GM23338 (cell line): ENCODE results near the gene KCNJ6. TPM values are rescaled to one million over a fixed set of nuclear protein-coding genes. Genes with fewer than 3 reads are reported as not detected.
A peak's percentile ranks its signal among the peaks of the same experiment; 100 is the strongest.
"Not testable (repeated sequence)": the region's sequence is repeated elsewhere in the genome, so short reads cannot be mapped to it uniquely, and the experiment has no call there.

ENCODE experiments used
- ATAC-seq: fragments of 200-7000 bp; cut with Tn5 transposase; 3 replicates; pipeline ENCODE4 v1.9.1; 2020
- DNase-seq: peaks from one replicate; pipeline ENCODE4 v3.0.0-alpha.2; 2015; ENCODE audit warnings: low spot score
- H2AFZ ChIP-seq: fragments of 200-600 bp; sonication (generic); 2 replicates; pipeline ENCODE4 v1.8.0; 2016; ENCODE audit warnings: antibody characterized with exemption, mild to moderate bottlenecking, moderate library complexity
- H3F3A ChIP-seq: fragments of 200-600 bp; sonication (generic); replicated peaks from 2 replicates; pipeline ENCODE4 v1.8.0; 2017; ENCODE audit warnings: antibody characterized with exemption, mixed run types, low read depth
- H3K27ac ChIP-seq: fragments of 200-600 bp; sonication (generic); 2 replicates; pipeline ENCODE4 v1.6.1; 2016; ENCODE audit warnings: low read depth
- H3K27me3 ChIP-seq: fragments of 200-600 bp; sonication (generic); 2 replicates; pipeline ENCODE4 v1.8.0; 2016; ENCODE audit warnings: mild to moderate bottlenecking, mixed run types, moderate library complexity; ENCODE audit not compliant: insufficient read depth
- H3K36me3 ChIP-seq: fragments of 200-600 bp; sonication (generic); 2 replicates; pipeline ENCODE4 v1.8.0; 2016; ENCODE audit warnings: mild to moderate bottlenecking; ENCODE audit not compliant: insufficient read depth
- H3K4me1 ChIP-seq: fragments of 200-600 bp; sonication (generic); 2 replicates; pipeline ENCODE4 v1.8.0; 2016; ENCODE audit warnings: mild to moderate bottlenecking, moderate library complexity; ENCODE audit not compliant: insufficient read depth
- H3K4me2 ChIP-seq: fragments of 200-600 bp; sonication (generic); 2 replicates; pipeline ENCODE4 v1.7.1; 2017; ENCODE audit warnings: mixed run types
- H3K4me3 ChIP-seq: fragments of 200-600 bp; sonication (generic); 2 replicates; pipeline ENCODE4 v1.6.1; 2016; ENCODE audit warnings: mixed run types
- H3K79me2 ChIP-seq: fragments of 200-600 bp; sonication (generic); replicated peaks from 2 replicates; pipeline ENCODE4 v1.8.0; 2017; ENCODE audit warnings: mild to moderate bottlenecking; ENCODE audit not compliant: insufficient read depth
- H3K9me2 ChIP-seq: fragments of 200-600 bp; sonication (generic); 2 replicates; pipeline ENCODE4 v1.8.0; 2017; ENCODE audit not compliant: insufficient read depth
- H4K20me1 ChIP-seq: fragments of 200-600 bp; sonication (generic); replicated peaks from 2 replicates; pipeline ENCODE4 v1.8.0; 2017; ENCODE audit warnings: mild to moderate bottlenecking; ENCODE audit not compliant: insufficient read depth
- H3K27ac Mint-ChIP-seq: 2 replicates; pipeline ENCODE4 v1.8.0; 2020; ENCODE audit warnings: inconsistent platforms, mild to moderate bottlenecking, moderate library complexity, mixed read lengths
- H3K27me3 Mint-ChIP-seq: 3 replicates; pipeline ENCODE4 v1.8.0; 2022; ENCODE audit warnings: low read depth, mild to moderate bottlenecking, moderate library complexity, mixed read lengths, inconsistent platforms; ENCODE audit not compliant: insufficient read depth, poor library complexity
- H3K36me3 Mint-ChIP-seq: 3 replicates; pipeline ENCODE4 v1.8.0; 2021; ENCODE audit warnings: low read depth, mild to moderate bottlenecking, inconsistent platforms, moderate library complexity, mixed read lengths
- H3K4me1 Mint-ChIP-seq: 3 replicates; pipeline ENCODE4 v1.8.0; 2020; ENCODE audit warnings: mild to moderate bottlenecking, inconsistent platforms, mixed read lengths
- H3K4me3 Mint-ChIP-seq: 3 replicates; pipeline ENCODE4 v1.8.0; 2021; ENCODE audit warnings: moderate library complexity, mild to moderate bottlenecking, inconsistent platforms, mixed read lengths
- H3K9me3 Mint-ChIP-seq: 3 replicates; pipeline ENCODE4 v1.8.0; 2020; ENCODE audit warnings: moderate library complexity, mild to moderate bottlenecking, inconsistent platforms, mixed read lengths
- CREB1 ChIP-seq: fragments of 250-450 bp; sonication (Bioruptor Pico); IDR thresholded peaks from 2 replicates; pipeline ENCODE4 v1.5.0; 2020; ENCODE audit warnings: low read depth, mild to moderate bottlenecking, moderate library complexity
- EZH2 ChIP-seq: fragments of 200-600 bp; sonication (generic); IDR thresholded peaks from one replicate; pipeline ENCODE4 v1.8.0; 2017; ENCODE audit warnings: antibody characterized with exemption, mild to moderate bottlenecking, low read depth; ENCODE audit not compliant: unreplicated experiment
- EZH2phosphoT487 ChIP-seq: fragments of 200-600 bp; sonication (generic); IDR thresholded peaks from one replicate; pipeline ENCODE4 v1.8.1; 2018; ENCODE audit warnings: antibody characterized with exemption; ENCODE audit not compliant: unreplicated experiment
- JUNB ChIP-seq: IDR thresholded peaks from one replicate; pipeline ENCODE4 v1.6.1; 2016; ENCODE audit warnings: antibody characterized with exemption; ENCODE audit not compliant: unreplicated experiment
- NANOG ChIP-seq: IDR thresholded peaks from 2 replicates; pipeline ENCODE4 v1.6.1; 2016; ENCODE audit warnings: antibody characterized with exemption, borderline replicate concordance
- POLR2AphosphoS5 ChIP-seq: IDR thresholded peaks from 2 replicates; pipeline ENCODE4 v1.6.1; 2016; ENCODE audit warnings: antibody characterized with exemption, low read depth
- STAT1 ChIP-seq: IDR thresholded peaks from one replicate; pipeline ENCODE4 v1.6.1; 2016; ENCODE audit warnings: antibody characterized with exemption; ENCODE audit not compliant: unreplicated experiment
- ZNF114 ChIP-seq: fragments of 250-450 bp; sonication (Bioruptor Pico); IDR thresholded peaks from 2 replicates; pipeline ENCODE4 v1.5.0; 2020; ENCODE audit warnings: mild to moderate bottlenecking, moderate library complexity
- ZNF331 ChIP-seq: fragments of 250-450 bp; sonication (Bioruptor Pico); IDR thresholded peaks from 2 replicates; pipeline ENCODE4 v1.5.0; 2020; ENCODE audit warnings: low read depth, mild to moderate bottlenecking, moderate library complexity
- polyA plus RNA-seq: library from polyadenylated mRNA; unstranded; fragments of >200 nt; fragmentation: Nextera tagmentation; extraction: Ambion mirVana; gene quantifications from 2 replicates; pipeline ENCODE4 v1.2.1, GENCODE V29; 2016
- total RNA-seq: library from RNA; depleted of rRNA; stranded (reverse); fragments of >200 nt; shearing (Covaris generic); gene quantifications from 2 replicates; pipeline ENCODE4 v1.2.3, GENCODE V29; 2014
- TF ChIP-seq, protein P1 (sequence below): IDR thresholded peaks from 2 replicates; pipeline ENCODE4 v1.6.1; 2016; ENCODE audit warnings: antibody characterized with exemption

The KCNJ6 gene
- total and polyA plus RNA-seq, 2 experiments from 2014 or later: 0.48 to 0.52 TPM

DNA sequence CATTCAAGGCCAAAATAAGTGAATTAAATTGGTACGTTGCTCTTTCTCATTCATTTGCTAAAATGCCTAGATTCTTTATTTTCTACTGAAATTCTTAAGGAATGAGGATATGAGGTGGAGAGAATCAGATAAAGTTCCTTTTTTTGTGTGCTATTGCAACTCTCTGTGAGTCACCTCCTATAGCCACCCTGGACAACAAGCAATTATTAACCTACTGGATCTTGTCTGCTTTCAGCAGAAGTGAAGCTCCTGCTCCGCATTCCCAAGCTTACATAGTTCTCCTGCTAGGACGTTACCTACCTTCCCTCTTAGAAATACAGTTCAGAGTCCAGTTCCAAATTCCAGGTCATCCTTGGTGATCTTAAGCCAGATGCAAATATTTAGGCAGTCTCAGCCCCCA, 4.8 kb upstream of the KCNJ6 start:
- ATAC-seq (no peak), DNase-seq (peak; percentile 31)
- Histone ChIP-seq H3K27me3 (no peaks in the 10 kb centered on the region), H2AFZ (no peak overlapping the region), H4K20me1 (no peaks in the 10 kb centered on the region), H3K4me3 (no peak overlapping the region), H3K4me1 (peaks cover 17% of the 10 kb centered on the region; the same call in 1 of the 2 replicates), H3K27ac (no peak overlapping the region), H3K4me2 (peak overlapping the region; percentile 45; the same call in 1 of the 2 replicates), H3K9me2 (no peaks in the 10 kb centered on the region; the same call in 1 of the 2 replicates), H3K36me3 (no peaks in the 10 kb centered on the region), H3F3A (no peaks in the 10 kb centered on the region), H3K79me2 (no peaks in the 10 kb centered on the region)
- peak overlapping the region; percentile 55; the same call in 1 of the 2 replicates for H3K27ac Mint-ChIP-seq
- TF ChIP-seq STAT1 (no peak), ZNF114 (CRISPR knock-in tag) (no peak), EZH2phosphoT487 (no peak), EZH2 (no peak), POLR2AphosphoS5 (no peak), ZNF331 (CRISPR knock-in tag) (no peak)
- H3K4me3 Mint-ChIP-seq: no peak overlapping the region
- peaks cover 2% of the 10 kb centered on the region for H3K27me3 Mint-ChIP-seq
- no peaks in the 10 kb centered on the region; the same call in 2 of the 3 replicates for H3K9me3 Mint-ChIP-seq
- H3K4me1 Mint-ChIP-seq: peaks cover 23% of the 10 kb centered on the region
- no peaks in the 10 kb centered on the region; the same call in 2 of the 3 replicates for H3K36me3 Mint-ChIP-seq

DNA sequence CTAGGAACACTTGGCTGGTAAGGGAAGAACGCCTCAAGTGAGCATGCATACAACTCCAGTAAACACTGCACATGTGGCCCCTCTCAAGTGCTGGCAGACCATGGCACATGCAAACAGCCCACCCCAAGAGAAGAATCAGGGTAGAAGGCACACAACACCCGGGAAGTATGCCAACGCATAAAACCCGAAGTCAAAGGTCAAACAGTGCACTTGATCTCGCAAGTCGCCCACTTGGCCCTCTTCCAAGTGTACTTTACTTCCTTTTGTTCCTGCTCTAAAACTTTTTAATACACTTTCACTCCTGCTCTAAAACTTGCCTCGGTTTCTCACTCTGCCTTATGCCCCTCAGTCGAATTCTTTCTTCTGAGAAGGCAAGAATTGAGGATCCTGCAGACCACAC, 4.0 kb upstream of the KCNJ6 start:
- not testable (repeated sequence) for H3K36me3 Mint-ChIP-seq

DNA sequence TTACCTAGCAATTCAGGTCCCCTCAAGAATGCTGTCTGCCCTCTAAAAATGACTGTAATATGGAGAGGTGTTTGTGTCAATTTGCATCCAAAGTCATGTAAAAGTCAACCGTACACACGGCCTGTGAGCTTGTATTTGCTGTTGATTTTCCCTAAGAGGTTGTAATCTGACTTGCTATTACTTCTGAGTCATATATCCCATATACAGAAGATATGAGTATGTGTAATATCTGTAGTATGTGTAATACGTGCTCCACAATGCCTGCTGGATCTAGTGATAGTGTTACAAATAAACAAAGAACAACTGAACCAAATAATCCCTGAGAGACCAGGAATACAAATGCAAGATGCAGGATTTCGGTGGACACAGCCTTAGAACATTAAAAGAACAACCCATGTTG, 1.4 kb upstream of the KCNJ6 start:
- Histone ChIP-seq H3K27ac (no peak overlapping the region), H3K4me2 (no peak overlapping the region), H3F3A (no peaks in the 10 kb centered on the region), H3K27me3 (peaks cover 17% of the 10 kb centered on the region), H3K4me3 (no peak overlapping the region), H3K9me2 (no peaks in the 10 kb centered on the region; the same call in 1 of the 2 replicates), H4K20me1 (0 out of 2 replicates have a peak, but pooled peaks cover 3% of the 10 kb centered on the region), H2AFZ (no peak overlapping the region), H3K4me1 (peaks cover 26% of the 10 kb centered on the region), H3K79me2 (no peaks in the 10 kb centered on the region), H3K36me3 (no peaks in the 10 kb centered on the region)
- peaks cover 36% of the 10 kb centered on the region for H3K4me1 Mint-ChIP-seq
- no peaks in the 10 kb centered on the region; the same call in 2 of the 3 replicates for H3K36me3 Mint-ChIP-seq
- DNase-seq: no peak
- peaks cover 27% of the 10 kb centered on the region for H3K27me3 Mint-ChIP-seq
- H3K27ac Mint-ChIP-seq: no peak overlapping the region
- no peaks in the 10 kb centered on the region; the same call in 2 of the 3 replicates for H3K9me3 Mint-ChIP-seq
- no peak for ATAC-seq
- H3K4me3 Mint-ChIP-seq: no peak overlapping the region
- TF ChIP-seq ZNF331 (CRISPR knock-in tag): no peak
- TF ChIP-seq, protein P1, sequence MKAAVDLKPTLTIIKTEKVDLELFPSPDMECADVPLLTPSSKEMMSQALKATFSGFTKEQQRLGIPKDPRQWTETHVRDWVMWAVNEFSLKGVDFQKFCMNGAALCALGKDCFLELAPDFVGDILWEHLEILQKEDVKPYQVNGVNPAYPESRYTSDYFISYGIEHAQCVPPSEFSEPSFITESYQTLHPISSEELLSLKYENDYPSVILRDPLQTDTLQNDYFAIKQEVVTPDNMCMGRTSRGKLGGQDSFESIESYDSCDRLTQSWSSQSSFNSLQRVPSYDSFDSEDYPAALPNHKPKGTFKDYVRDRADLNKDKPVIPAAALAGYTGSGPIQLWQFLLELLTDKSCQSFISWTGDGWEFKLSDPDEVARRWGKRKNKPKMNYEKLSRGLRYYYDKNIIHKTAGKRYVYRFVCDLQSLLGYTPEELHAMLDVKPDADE: no peak
- no peak for TF ChIP-seq NANOG
- no peak for TF ChIP-seq CREB1
- no peak for TF ChIP-seq EZH2phosphoT487
- TF ChIP-seq POLR2AphosphoS5: no peak
- no peak for TF ChIP-seq EZH2
- TF ChIP-seq JUNB: no peak
- TF ChIP-seq STAT1: no peak
- no peak for TF ChIP-seq ZNF114 (CRISPR knock-in tag)

More for the DNA sequence above, 4.0 kb upstream of the KCNJ6 start:
- H3K36me3 ChIP-seq, H2AFZ ChIP-seq, H3K9me3 Mint-ChIP-seq, H3F3A ChIP-seq, H4K20me1 ChIP-seq, H3K27ac Mint-ChIP-seq, H3K9me2 ChIP-seq, H3K27ac ChIP-seq, ATAC-seq, H3K79me2 ChIP-seq, DNase-seq, H3K27me3 Mint-ChIP-seq, H3K27me3 ChIP-seq, H3K4me3 ChIP-seq, H3K4me3 Mint-ChIP-seq: not testable (repeated sequence)
- Histone ChIP-seq H3K4me2 (peak overlapping the region; percentile 5; the same call in 1 of the 2 replicates), H3K4me1 (peaks cover 18% of the 10 kb centered on the region)
- H3K4me1 Mint-ChIP-seq: peaks cover 26% of the 10 kb centered on the region
